H1 (cell line): ENCODE measurements around the gene OLAH.

Experiments
- BACH1 ChIP-seq: IDR thresholded peaks from 2 replicates; pipeline ENCODE4 v1.6.1; 2012; ENCODE audit warnings: low read length, improper control_type of control experiment
- CEBPB ChIP-seq: IDR thresholded peaks from 2 replicates; pipeline ENCODE4 v1.6.1; 2012; ENCODE audit warnings: low read depth, low read length
- CREB1 ChIP-seq: IDR thresholded peaks from 2 replicates; pipeline ENCODE4 v1.6.1; 2012; ENCODE audit warnings: inconsistent platforms
- RXRA ChIP-seq: IDR thresholded peaks from 2 replicates; pipeline ENCODE4 v1.6.1; 2011; ENCODE audit warnings: low read depth, mild to moderate bottlenecking, low read length, moderate library complexity; ENCODE audit not compliant: insufficient read depth
- ZNF274 ChIP-seq: IDR thresholded peaks from 2 replicates; pipeline ENCODE4 v1.7.0; 2012; ENCODE audit warnings: low read length, borderline replicate concordance; ENCODE audit errors: extremely low read depth

DNA sequence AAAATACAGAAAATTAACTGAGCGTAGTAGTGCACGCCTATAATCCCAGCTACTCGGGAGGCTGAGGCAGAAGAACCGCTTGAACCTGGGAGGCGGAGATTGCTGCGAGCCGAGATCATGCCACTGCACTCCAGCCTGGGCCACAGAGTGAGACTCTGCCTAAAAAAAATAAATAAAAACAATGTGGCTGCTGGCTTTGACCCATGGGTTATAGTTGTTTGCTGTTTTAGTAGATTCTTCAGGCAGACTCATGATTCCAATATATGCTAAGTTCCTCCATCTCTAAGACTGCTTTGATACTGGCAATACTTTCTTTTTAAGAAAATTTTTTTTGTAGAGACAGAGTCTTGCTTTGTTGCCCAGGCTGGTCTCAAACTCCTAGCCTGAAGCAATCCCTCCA is 8.4 kb downstream of the OLAH start:
- no peak for TF ChIP-seq CREB1
- no peak for TF ChIP-seq ZNF274
- TF ChIP-seq BACH1, result no peak
- no peak for TF ChIP-seq RXRA
- TF ChIP-seq CEBPB, result no peak
